HG03066 (cell line): ENCODE data around the gene CEP295NL.
"Not testable (repeated sequence)": the region's sequence is repeated elsewhere in the genome, so short reads cannot be mapped to it uniquely, and the experiment has no call there.

ENCODE experiments used
- ATAC-seq: cut with Tn5 transposase; IDR thresholded peaks from one replicate; pipeline ENCODE4 v1.9.1; 2021; ENCODE audit warnings: low read depth; ENCODE audit not compliant: unreplicated experiment

Gene CEP295NL

GRCh38 chr17:78905541-78905940 is 2.5 kb upstream of the CEP295NL start:
- no peak for ATAC-seq

- ATAC-seq: no peak
These were observed 2.1 kb upstream of the CEP295NL start for GRCh38 chr17:78905116-78905515.

- ATAC-seq: no peak
These were observed 1.4 kb upstream of the CEP295NL start for GRCh38 chr17:78904371-78904770.

- not testable (repeated sequence) for ATAC-seq
These were observed 770 bp downstream of the CEP295NL start for GRCh38 chr17:78902231-78902630.

- no peak for ATAC-seq
These were observed 1.2 kb downstream of the CEP295NL start for GRCh38 chr17:78901806-78902205.

GRCh38 chr17:78900816-78901215 is 2.2 kb downstream of the CEP295NL start:
- no peak for ATAC-seq

- no peak for ATAC-seq
These were observed 3.4 kb downstream of the CEP295NL start for GRCh38 chr17:78899361-78900260.

GRCh38 chr17:78898947-78899346 is 4.1 kb downstream of the CEP295NL start:
- no peak for ATAC-seq

GRCh38 chr17:78898075-78898836 is 4.7 kb downstream of the CEP295NL start:
- ATAC-seq: no peak

GRCh38 chr17:78897664-78898047 is 5.3 kb downstream of the CEP295NL start:
- no peak for ATAC-seq

- no peak for ATAC-seq
These were observed 6.0 kb downstream of the CEP295NL start for GRCh38 chr17:78896834-78897663.

- ATAC-seq: no peak
These were observed 6.7 kb downstream of the CEP295NL start for GRCh38 chr17:78896091-78896833.

- ATAC-seq: no peak
These were observed 7.7 kb downstream of the CEP295NL start for GRCh38 chr17:78895322-78895721.

GRCh38 chr17:78893684-78894083 is 9.3 kb downstream of the CEP295NL start:
- ATAC-seq: no peak

GRCh38 chr17:78892936-78893379 is 10.0 kb downstream of the CEP295NL start:
- ATAC-seq: no peak

GRCh38 chr17:78892520-78892919 is 10.5 kb downstream of the CEP295NL start:
- no peak for ATAC-seq

- no peak for ATAC-seq
These were observed 10.9 kb downstream of the CEP295NL start for GRCh38 chr17:78892062-78892456.

- no peak for ATAC-seq
These were observed 11.5 kb downstream of the CEP295NL start for GRCh38 chr17:78891406-78892061.

- no peak for ATAC-seq
These were observed 12.5 kb downstream of the CEP295NL start for GRCh38 chr17:78890498-78890897.
